Activated T-cell treated with anti-CD3 and anti-CD28 coated beads, Interleukin-2, amount 50 U/mL, for 24 hours (primary cell): ENCODE measurements around the gene PPDPF.

Experiments used
- DNase-seq: peaks from one replicate; pipeline ENCODE4 v3.0.0-alpha.2; 2020
- H3K27ac Mint-ChIP-seq: 2 replicates; pipeline ENCODE4 v1.8.0; 2020; ENCODE audit warnings: mild to moderate bottlenecking, mixed read lengths
- H3K27me3 Mint-ChIP-seq: 2 replicates; pipeline ENCODE4 v1.8.0; 2020; ENCODE audit warnings: mixed read lengths
- H3K36me3 Mint-ChIP-seq: 2 replicates; pipeline ENCODE4 v1.8.0; 2020; ENCODE audit warnings: low read depth, mixed read lengths
- H3K4me1 Mint-ChIP-seq: 2 replicates; pipeline ENCODE4 v1.8.0; 2020; ENCODE audit warnings: low read depth, mixed read lengths
- H3K4me3 Mint-ChIP-seq: 2 replicates; pipeline ENCODE4 v1.8.0; 2020; ENCODE audit warnings: mild to moderate bottlenecking, moderate library complexity, mixed read lengths
- H3K9me3 Mint-ChIP-seq: 2 replicates; pipeline ENCODE4 v1.8.0; 2020; ENCODE audit warnings: mixed read lengths

The PPDPF gene

GRCh38 chr20:63482021-63482587, 38.5 kb upstream of the PPDPF start:
- no peak for DNase-seq
- Mint-ChIP-seq H3K27ac (no peak overlapping the region), H3K9me3 (no peaks in the 10 kb centered on the region), H3K4me1 (peaks cover 2% of the 10 kb centered on the region), H3K4me3 (no peak overlapping the region), H3K27me3 (peaks cover 55% of the 10 kb centered on the region), H3K36me3 (no peaks in the 10 kb centered on the region)

- Mint-ChIP-seq H3K27me3 (peaks cover 47% of the 10 kb centered on the region), H3K27ac (no peak overlapping the region), H3K4me3 (no peak overlapping the region), H3K4me1 (peaks cover 2% of the 10 kb centered on the region), H3K36me3 (no peaks in the 10 kb centered on the region), H3K9me3 (no peaks in the 10 kb centered on the region)
- no peak for DNase-seq
Measured at GRCh38 chr20:63483834-63484233, 36.7 kb upstream of the PPDPF start.

- Mint-ChIP-seq H3K27ac (no peak overlapping the region), H3K9me3 (no peaks in the 10 kb centered on the region), H3K4me1 (peaks cover 2% of the 10 kb centered on the region), H3K27me3 (peaks cover 49% of the 10 kb centered on the region), H3K4me3 (no peak overlapping the region), H3K36me3 (no peaks in the 10 kb centered on the region)
- no peak for DNase-seq
Measured at GRCh38 chr20:63484236-63484635, 36.3 kb upstream of the PPDPF start.

- peaks cover 2% of the 10 kb centered on the region for H3K4me1 Mint-ChIP-seq
- no peak overlapping the region for H3K4me3 Mint-ChIP-seq
- no peaks in the 10 kb centered on the region for H3K9me3 Mint-ChIP-seq
- DNase-seq, result no peak
- no peaks in the 10 kb centered on the region for H3K36me3 Mint-ChIP-seq
- no peak overlapping the region for H3K27ac Mint-ChIP-seq
- H3K27me3 Mint-ChIP-seq, result peaks cover 51% of the 10 kb centered on the region
Measured at GRCh38 chr20:63484651-63485403, 35.7 kb upstream of the PPDPF start.

- Mint-ChIP-seq H3K36me3 (no peaks in the 10 kb centered on the region), H3K27me3 (peaks cover 52% of the 10 kb centered on the region), H3K9me3 (no peaks in the 10 kb centered on the region), H3K4me3 (no peak overlapping the region), H3K4me1 (peaks cover 2% of the 10 kb centered on the region), H3K27ac (no peak overlapping the region)
- no peak for DNase-seq
Measured at GRCh38 chr20:63486300-63486855, 34.2 kb upstream of the PPDPF start.

- no peak for DNase-seq
- Mint-ChIP-seq H3K27ac (no peak overlapping the region), H3K4me3 (no peak overlapping the region), H3K4me1 (peaks cover 2% of the 10 kb centered on the region), H3K9me3 (no peaks in the 10 kb centered on the region), H3K36me3 (no peaks in the 10 kb centered on the region), H3K27me3 (peaks cover 45% of the 10 kb centered on the region)
Measured at GRCh38 chr20:63487116-63487764, 33.3 kb upstream of the PPDPF start.

DNA sequence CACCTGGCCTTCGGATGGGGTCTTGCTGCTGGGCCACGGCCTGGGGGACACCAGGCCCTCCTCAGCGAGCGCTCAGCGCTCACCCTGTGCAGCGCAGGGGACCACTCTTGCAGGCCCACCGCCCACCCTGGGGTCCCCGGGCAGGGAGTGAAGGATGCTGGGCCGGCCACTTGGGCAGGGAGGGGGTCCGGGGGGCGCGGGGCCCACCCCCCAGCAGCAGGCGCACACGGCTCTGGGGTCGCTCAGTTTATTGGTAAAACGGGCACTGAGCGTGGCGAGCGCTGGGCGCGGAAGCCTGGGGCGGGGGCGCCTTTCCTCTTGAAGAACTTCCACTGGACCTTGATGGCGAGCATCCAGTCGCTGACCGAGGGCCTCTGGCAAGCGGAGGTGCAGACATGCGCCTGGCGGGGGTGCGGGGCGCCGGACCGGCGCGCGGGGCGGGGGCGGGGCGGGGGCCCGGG, 32.8 kb upstream of the PPDPF start:
- no peaks in the 10 kb centered on the region for H3K9me3 Mint-ChIP-seq
- no peak for DNase-seq
- H3K4me3 Mint-ChIP-seq, result no peak overlapping the region
- H3K27me3 Mint-ChIP-seq, result peaks cover 39% of the 10 kb centered on the region
- H3K27ac Mint-ChIP-seq, result no peak overlapping the region
- peaks cover 2% of the 10 kb centered on the region for H3K4me1 Mint-ChIP-seq
- H3K36me3 Mint-ChIP-seq, result no peaks in the 10 kb centered on the region

DNA sequence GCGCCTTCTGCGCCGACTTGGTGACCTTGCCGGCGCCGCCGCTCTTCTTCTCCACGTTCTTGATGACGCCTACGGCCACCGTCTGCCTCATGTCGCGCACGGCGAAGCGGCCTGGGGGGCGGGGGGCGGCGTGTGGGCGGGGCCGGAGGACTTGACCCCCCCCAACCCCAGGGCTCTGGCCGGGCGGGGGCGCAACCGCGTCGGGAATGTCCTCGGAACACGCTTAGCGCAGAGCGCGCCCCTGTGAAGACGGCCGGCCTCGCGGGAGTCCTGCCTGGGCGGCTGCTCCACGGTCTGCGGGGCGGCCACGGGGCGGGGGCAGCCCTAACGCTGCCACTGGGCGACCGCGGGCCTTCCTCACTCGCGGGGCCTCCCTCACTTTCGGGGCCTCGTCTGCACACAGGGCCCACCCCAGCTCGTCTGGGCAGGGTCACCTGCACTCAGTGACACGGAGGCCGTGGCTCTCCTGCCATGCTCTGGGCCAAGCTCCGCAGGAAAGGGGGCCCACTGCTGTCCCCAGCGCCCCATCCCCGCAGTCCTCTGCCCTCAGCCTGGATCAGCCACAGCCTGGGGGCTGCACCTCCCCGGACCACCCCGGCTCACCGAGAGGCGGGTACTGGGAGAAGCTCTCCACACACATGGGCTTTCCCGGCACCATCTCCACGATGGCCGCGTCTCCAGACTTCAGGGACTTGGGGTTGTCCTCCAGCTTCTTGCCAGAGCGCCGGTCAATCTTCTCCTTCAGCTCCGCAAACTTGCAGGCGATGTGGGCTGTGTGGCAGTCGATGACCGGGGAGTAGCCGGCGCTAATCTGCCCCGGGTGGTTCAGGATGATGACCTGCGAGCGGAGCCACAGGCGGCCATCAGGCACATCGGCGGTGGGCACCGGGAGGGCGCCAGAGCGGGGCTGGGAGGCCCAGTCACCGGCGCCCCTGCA, 32.0 kb upstream of the PPDPF start:
- no peaks in the 10 kb centered on the region for H3K4me1 Mint-ChIP-seq
- no peaks in the 10 kb centered on the region for H3K9me3 Mint-ChIP-seq
- H3K4me3 Mint-ChIP-seq, result no peak overlapping the region
- peaks cover 35% of the 10 kb centered on the region for H3K27me3 Mint-ChIP-seq
- no peaks in the 10 kb centered on the region for H3K36me3 Mint-ChIP-seq
- DNase-seq, result no peak
- H3K27ac Mint-ChIP-seq, result no peak overlapping the region

DNA sequence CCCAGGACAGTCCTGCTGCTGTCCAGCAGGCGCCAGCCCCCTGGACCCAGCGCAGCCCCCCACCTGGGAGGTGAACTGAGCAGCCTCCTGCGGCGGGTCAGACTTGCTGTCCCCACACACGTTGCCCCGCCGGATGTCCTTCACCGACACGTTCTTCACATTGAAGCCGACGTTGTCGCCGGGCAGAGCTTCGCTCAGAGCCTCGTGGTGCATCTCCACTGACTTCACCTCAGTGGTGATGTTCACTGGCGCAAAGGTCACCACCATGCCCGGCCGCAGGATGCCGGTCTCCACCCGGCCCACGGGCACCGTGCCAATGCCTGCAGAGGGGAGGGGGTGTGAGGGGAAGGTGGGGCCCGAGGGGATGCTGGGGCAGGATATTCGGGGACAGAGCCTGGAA, 30.1 kb upstream of the PPDPF start:
- Mint-ChIP-seq H3K4me3 (no peak overlapping the region), H3K4me1 (no peaks in the 10 kb centered on the region), H3K27ac (no peak overlapping the region), H3K36me3 (no peaks in the 10 kb centered on the region), H3K9me3 (no peaks in the 10 kb centered on the region), H3K27me3 (peaks cover 31% of the 10 kb centered on the region)
- no peak for DNase-seq

- no peak overlapping the region for H3K4me3 Mint-ChIP-seq
- H3K9me3 Mint-ChIP-seq, result no peaks in the 10 kb centered on the region
- no peak overlapping the region for H3K27ac Mint-ChIP-seq
Measured at GRCh38 chr20:63491078-63491477, 29.5 kb upstream of the PPDPF start.

DNA sequence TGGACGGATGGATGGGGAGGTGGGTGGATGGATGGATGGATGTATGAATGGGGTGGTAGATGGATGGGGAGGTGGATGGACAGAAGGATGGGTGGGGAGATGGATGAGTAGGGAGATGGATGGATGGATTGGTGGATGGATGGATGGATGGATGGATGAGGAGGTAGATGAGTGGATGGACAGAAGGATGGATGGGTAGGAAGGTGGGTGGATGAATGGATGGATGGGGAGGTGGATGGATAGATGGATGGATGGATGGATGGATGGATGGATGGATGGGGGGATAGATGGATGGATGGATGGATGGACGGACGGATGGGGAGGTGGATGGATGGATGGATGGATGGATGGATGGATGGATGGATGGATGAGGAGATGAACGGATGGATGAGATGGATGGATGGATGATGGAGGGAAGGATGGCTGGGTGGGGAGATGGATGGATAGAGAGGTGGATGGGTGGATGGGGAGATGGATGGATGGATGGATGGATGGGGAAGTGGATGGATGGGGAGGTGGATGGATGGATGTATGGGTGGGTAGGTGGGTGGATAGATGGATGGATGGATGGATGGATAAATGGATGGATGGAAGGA, 28.8 kb upstream of the PPDPF start:
- Mint-ChIP-seq H3K27me3 (peaks cover 32% of the 10 kb centered on the region), H3K36me3 (no peaks in the 10 kb centered on the region), H3K4me3 (no peak overlapping the region)

More at GRCh38 chr20:63491078-63491477, 29.5 kb upstream of the PPDPF start:
- DNase-seq, result no peak
- Mint-ChIP-seq H3K4me1 (no peaks in the 10 kb centered on the region), H3K27me3 (peaks cover 29% of the 10 kb centered on the region), H3K36me3 (no peaks in the 10 kb centered on the region)

DNA sequence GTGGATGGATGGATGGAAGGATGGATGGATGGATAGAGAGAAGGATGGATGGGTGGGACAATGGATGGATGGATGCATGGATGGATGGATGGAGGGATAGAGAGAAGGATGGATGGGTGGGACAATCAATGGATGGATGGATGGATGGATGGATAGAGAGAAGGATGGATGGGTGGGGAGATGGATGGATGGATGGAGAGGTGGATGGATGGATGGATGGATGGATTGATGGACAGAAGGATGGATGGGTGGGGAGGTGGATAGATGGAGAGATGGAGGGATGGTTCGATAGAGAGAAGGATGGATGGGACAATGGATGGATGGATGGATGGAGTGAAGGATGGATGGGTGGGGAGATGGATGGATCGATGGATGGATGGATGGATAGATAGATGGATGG, 28.0 kb upstream of the PPDPF start:
- peaks cover 35% of the 10 kb centered on the region for H3K27me3 Mint-ChIP-seq
- no peaks in the 10 kb centered on the region for H3K36me3 Mint-ChIP-seq
- no peak for DNase-seq
- no peaks in the 10 kb centered on the region for H3K9me3 Mint-ChIP-seq
- no peak overlapping the region for H3K27ac Mint-ChIP-seq
- no peak overlapping the region for H3K4me3 Mint-ChIP-seq
- peaks cover 5% of the 10 kb centered on the region for H3K4me1 Mint-ChIP-seq

More for the DNA sequence above, 28.8 kb upstream of the PPDPF start:
- Mint-ChIP-seq H3K9me3 (no peaks in the 10 kb centered on the region), H3K27ac (no peak overlapping the region), H3K4me1 (peaks cover 2% of the 10 kb centered on the region)
- DNase-seq, result no peak

- no peaks in the 10 kb centered on the region for H3K36me3 Mint-ChIP-seq
- peaks cover 38% of the 10 kb centered on the region for H3K27me3 Mint-ChIP-seq
- H3K4me3 Mint-ChIP-seq, result no peak overlapping the region
- no peak overlapping the region for H3K27ac Mint-ChIP-seq
- peaks cover 5% of the 10 kb centered on the region for H3K4me1 Mint-ChIP-seq
- DNase-seq, result no peak
- H3K9me3 Mint-ChIP-seq, result no peaks in the 10 kb centered on the region
Measured at GRCh38 chr20:63492982-63493381, 27.6 kb upstream of the PPDPF start.

GRCh38 chr20:63493563-63494020, 27.0 kb upstream of the PPDPF start:
- no peak overlapping the region for H3K4me3 Mint-ChIP-seq
- H3K27ac Mint-ChIP-seq, result no peak overlapping the region
- no peaks in the 10 kb centered on the region for H3K36me3 Mint-ChIP-seq
- no peak for DNase-seq
- H3K27me3 Mint-ChIP-seq, result peaks cover 41% of the 10 kb centered on the region
- peaks cover 5% of the 10 kb centered on the region for H3K4me1 Mint-ChIP-seq
- no peaks in the 10 kb centered on the region for H3K9me3 Mint-ChIP-seq
